GM12878 (cell line): Measurements from ENCODE around the gene FGF12. TPM values are rescaled to one million over a fixed set of nuclear protein-coding genes. Genes with fewer than 3 reads are reported as not detected.

ENCODE experiments used
- ATAC-seq: fragments of 200-7000 bp; cut with Tn5 transposase; 3 replicates; pipeline ENCODE4 v1.9.1; 2020; ENCODE audit warnings: mild to moderate bottlenecking, moderate library complexity
- BruUV-seq: library from RNA; stranded (reverse); fragments of 400-500 nt; replicated peaks from 2 replicates; lab custom pipeline; 2021; lab: Mats Ljungman, UMichigan
- CTCF ChIA-PET: fragments of 300-600 bp; sonication (Branson Sonifier 250); formaldehyde crosslinking; extraction: SDS; loops from one replicate; lab custom pipeline; 2021; ENCODE audit warnings: inconsistent platforms; lab: Yijun Ruan, JAX
- POLR2A ChIA-PET: fragments of 350-600 bp; formaldehyde crosslinking; extraction: SDS; loops from one replicate; lab custom pipeline; 2021; ENCODE audit warnings: inconsistent platforms; lab: Charles Lee
- RAD21 ChIA-PET: fragments of 300-600 bp; sonication (Branson Sonifier 250); formaldehyde crosslinking; loops from one replicate; lab custom pipeline; 2023; ENCODE audit warnings: antibody characterized with exemption; ENCODE audit not compliant: unreplicated experiment; lab: Charles Lee
- SMC1A ChIA-PET: fragments of 300-600 bp; sonication (Branson Sonifier 250); formaldehyde crosslinking; loops from one replicate; lab custom pipeline; 2023; ENCODE audit not compliant: unreplicated experiment, uncharacterized antibody; lab: Charles Lee
- DNase-seq: peaks from one replicate; pipeline ENCODE4 v3.0.0-alpha.2; 2011; ENCODE audit warnings: low read depth, low spot score
- FAIRE-seq: peaks from 3 replicates; lab custom pipeline; 2011; peaks lifted over from hg19 to GRCh38; lab: Jason Lieb, UNC
- H2AFZ ChIP-seq: 2 replicates; pipeline ENCODE4 v1.6.0; 2011; ENCODE audit warnings: low read depth, low read length, control low read depth; ENCODE audit not compliant: control insufficient read depth
- H3K27ac ChIP-seq: 2 replicates; pipeline ENCODE4 v1.5.1; 2011; ENCODE audit warnings: control low read depth; ENCODE audit not compliant: control insufficient read depth, insufficient read depth
- H3K27me3 ChIP-seq, 2 experiments: replicated peaks in 1 of 2; 2 replicates each; pipeline versions ENCODE4 v1.6.0 to v1.6.1; 2011; ENCODE audit warnings: low read length in 1 of 2; ENCODE audit not compliant: control insufficient read depth in 2 of 2, insufficient read depth in 2 of 2
- H3K36me3 ChIP-seq, 2 experiments: 2 replicates each; pipeline ENCODE4 v1.5.1; 2011; ENCODE audit warnings: low read length in 1 of 2; ENCODE audit not compliant: control insufficient read depth in 2 of 2, insufficient read depth in 2 of 2
- H3K4me1 ChIP-seq: 2 replicates; pipeline ENCODE4 v1.6.1; 2011; ENCODE audit warnings: mild to moderate bottlenecking, low read length, moderate library complexity, mixed read lengths; ENCODE audit not compliant: control insufficient read depth, insufficient read depth
- H3K4me2 ChIP-seq: 2 replicates; pipeline ENCODE4 v1.6.0; 2011; ENCODE audit warnings: control low read depth; ENCODE audit not compliant: control insufficient read depth, insufficient read depth
- H3K4me3 ChIP-seq: fragments of 200-600 bp; sonication (generic); 2 replicates; pipeline ENCODE4 v1.5.1; 2016
- H3K79me2 ChIP-seq: 2 replicates; pipeline ENCODE4 v1.6.0; 2011; ENCODE audit warnings: low read length; ENCODE audit not compliant: control insufficient read depth, insufficient read depth
- H3K9ac ChIP-seq: 2 replicates; pipeline ENCODE4 v1.8.0; 2011; ENCODE audit warnings: low read length, control low read depth, mixed read lengths; ENCODE audit not compliant: control insufficient read depth, insufficient read depth
- H3K9me3 ChIP-seq: replicated peaks from 3 replicates; pipeline ENCODE4 v1.5.1; 2011; ENCODE audit warnings: mild to moderate bottlenecking, low read length; ENCODE audit not compliant: control insufficient read depth, insufficient read depth
- H4K20me1 ChIP-seq: 2 replicates; pipeline ENCODE4 v1.6.0; 2011; ENCODE audit not compliant: control insufficient read depth, insufficient read depth
- BCL3 ChIP-seq: IDR thresholded peaks from 2 replicates; pipeline ENCODE4 v1.6.1; 2011; ENCODE audit warnings: borderline replicate concordance, low read depth, mild to moderate bottlenecking, moderate library complexity, low read length; ENCODE audit not compliant: insufficient read depth, poor library complexity, severe bottlenecking
- ELK1 ChIP-seq: IDR thresholded peaks from 2 replicates; pipeline ENCODE4 v1.6.1; 2012; ENCODE audit warnings: low read depth, low read length, improper control_type of control experiment
- SIX5 ChIP-seq: IDR thresholded peaks from 2 replicates; pipeline ENCODE4 v1.6.1; 2011; ENCODE audit warnings: mild to moderate bottlenecking, low read depth, low read length, moderate library complexity; ENCODE audit not compliant: severe bottlenecking
- SREBF2 ChIP-seq: IDR thresholded peaks from 2 replicates; pipeline ENCODE4 v1.6.1; 2012; ENCODE audit warnings: mild to moderate bottlenecking, low read length
- WGBS: methylation state at CpG from one replicate; pipeline ENCODE4 v1.1.6; 2016; ENCODE audit warnings: low lambda C conversion rate; ENCODE audit not compliant: insufficient replicate concordance, insufficient coverage; ENCODE audit errors: missing lambda C conversion rate; 5-methylcytosine and 5-hydroxymethylcytosine counted together
- in situ Hi-C: fragments of 300-500 bp; cut with MboI; formaldehyde crosslinking; loops from 9 replicates; pipeline ENCODE4 v1.14.3; 2018; ENCODE audit warnings: mixed read lengths
- intact Hi-C: fragments of 100-400 bp; cut with micrococcal nuclease; formaldehyde crosslinking; loops from one replicate; pipeline ENCODE4 v1.14.2; 2022; ENCODE audit not compliant: unreplicated experiment
- polyA plus RNA-seq, 11 experiments: library from polyadenylated mRNA; depleted of rRNA in 4 of 11; unstranded in 6 of 11; stranded (reverse) in 5 of 11; fragments of >200 nt; fragmentation: Nextera tagmentation in 4 of 11; fragmentation: Illumina TruSeq in 1 of 11; extraction: Ambion mirVana in 4 of 11; extraction: Trizol in 1 of 11; gene quantifications; 1 replicate in 1 of 11; 2 replicates in 10 of 11; pipeline versions ENCODE4 v1.2.1 to v1.2.3, GENCODE V29; 2011 to 2016; ENCODE audit warnings: inconsistent platforms in 2 of 11, missing spikeins in 2 of 11, low read depth in 1 of 11
- total RNA-seq, 4 experiments: library from RNA; depleted of rRNA in 3 of 4; stranded (reverse); fragments of >200 nt in 3 of 4; fragmentation: Illumina TruSeq in 1 of 4; extraction: Trizol in 1 of 4; gene quantifications; 2 replicates each; pipeline versions ENCODE4 v1.2.1 to v1.2.3, GENCODE V29; 2013 to 2021

The FGF12 gene
- total and polyA plus RNA-seq, 10 of the 15 experiments (the other 5 are each of a cell fraction or from before 2014, with no cell fraction given): 0.03 to 0.43 (median 0.13) TPM; not detected in 7

- FAIRE-seq (no peak), DNase-seq (no peak), ATAC-seq (no peak)
- H3K9me3 ChIP-seq: no peaks in the 10 kb centered on the region
- in situ Hi-C loops: no loop called here
- POLR2A ChIA-PET: no interaction called here
- no peaks in the 10 kb centered on the region for H3K36me3 ChIP-seq
- H3K4me3 ChIP-seq: no peak overlapping the region
- no peaks in the 10 kb centered on the region for H4K20me1 ChIP-seq
- no TSS peak for BruUV-seq
- H3K4me2 ChIP-seq: no peak overlapping the region
- SMC1A ChIA-PET: interaction anchor here (0.9 to 1.7 kb wide), 3 partner anchors 11 to 44 kb away, joined by 3 to 7 read pairs (median 3); no protein-coding TSS in a partner anchor
- H3K9ac ChIP-seq: no peak overlapping the region
- H3K79me2 ChIP-seq: no peaks in the 10 kb centered on the region
- no peaks in the 10 kb centered on the region for H3K4me1 ChIP-seq
- 0% methylated on average over 2 of the region's 2 CpGs for WGBS
- H3K27me3 ChIP-seq: no peaks in the 10 kb centered on the region
- no peak overlapping the region for H2AFZ ChIP-seq
- no peak overlapping the region for H3K27ac ChIP-seq
- intact Hi-C loops: no loop called here
- TF ChIP-seq BCL3 (no peak), ELK1 (no peak), SIX5 (no peak)
- RAD21 ChIA-PET: no interaction called here
- CTCF ChIA-PET: interaction anchor here (0.9 to 1.7 kb wide), 3 partner anchors 105 to 329 kb away, joined by 3 to 10 read pairs (median 4); no protein-coding TSS in a partner anchor
Measured at GRCh38 chr3:192339214-192339613, 388.1 kb downstream of the FGF12 start.

- RAD21 ChIA-PET: no interaction called here
- no peaks in the 10 kb centered on the region for H3K27me3 ChIP-seq
- DNase-seq (no peak), ATAC-seq (no peak), FAIRE-seq (no peak)
- intact Hi-C loops (no loop called here), in situ Hi-C loops (no loop called here)
- no peak for TF ChIP-seq SREBF2
- H3K4me3 ChIP-seq: no peak overlapping the region
- no peak overlapping the region for H3K4me2 ChIP-seq
- H3K9ac ChIP-seq: no peak overlapping the region
- H3K9me3 ChIP-seq: no peaks in the 10 kb centered on the region
- H4K20me1 ChIP-seq: no peaks in the 10 kb centered on the region
- H2AFZ ChIP-seq: no peak overlapping the region
- H3K27ac ChIP-seq: no peak overlapping the region
- POLR2A ChIA-PET: no interaction called here
- no peaks in the 10 kb centered on the region for H3K79me2 ChIP-seq
- CTCF ChIA-PET: no interaction called here
- no TSS peak for BruUV-seq
- SMC1A ChIA-PET: no interaction called here
- no peaks in the 10 kb centered on the region for H3K4me1 ChIP-seq
- no peaks in the 10 kb centered on the region for H3K36me3 ChIP-seq
- 7% methylated on average over 5 of the region's 5 CpGs for WGBS
Measured at GRCh38 chr3:192336286-192336685, 391.1 kb downstream of the FGF12 start.
